Activated T-helper 2 cell treated with anti-CD3 and anti-CD28 coated beads, Interferon-gamma antibody, Interleukin-2, Interleukin-4, amounts not matched to agents 10 μg/mL and 5 μg/mL and 100 μg/mL, durations not matched to agents 14 hours and 24 hours and 36 hours (primary cell): Measurements from ENCODE around the gene MAP2K1. TPM values are rescaled to one million over a fixed set of nuclear protein-coding genes. Genes with fewer than 3 reads are reported as not detected.

Experiments
- DNase-seq: peaks from one replicate; pipeline ENCODE4 v3.0.0; 2021; ENCODE audit warnings: low spot score
- H3K27ac Mint-ChIP-seq: one replicate; pipeline ENCODE4 v1.8.0; 2021; ENCODE audit warnings: mixed read lengths
- H3K27me3 Mint-ChIP-seq: one replicate; pipeline ENCODE4 v1.8.0; 2021; ENCODE audit warnings: low read depth, mixed read lengths
- H3K36me3 Mint-ChIP-seq: one replicate; pipeline ENCODE4 v1.8.0; 2021; ENCODE audit warnings: low read depth, mixed read lengths
- H3K4me1 Mint-ChIP-seq: one replicate; pipeline ENCODE4 v1.8.0; 2021; ENCODE audit warnings: low read depth, mixed read lengths
- H3K4me3 Mint-ChIP-seq: one replicate; pipeline ENCODE4 v1.8.0; 2021; ENCODE audit warnings: low read depth, mild to moderate bottlenecking, moderate library complexity, mixed read lengths
- H3K9me3 Mint-ChIP-seq: one replicate; pipeline ENCODE4 v1.8.0; 2021; ENCODE audit warnings: mixed read lengths
- intact Hi-C: fragments of 100-400 bp; cut with micrococcal nuclease; formaldehyde crosslinking; loops from one replicate; pipeline ENCODE4 v1.15.1; 2023
- total RNA-seq: library from RNA; stranded (reverse); gene quantifications from 2 replicates; pipeline ENCODE4 v1.2.3, GENCODE V29; 2022

Gene MAP2K1
- total RNA-seq, 1 donor from 2014 or later = 111 TPM

DNA sequence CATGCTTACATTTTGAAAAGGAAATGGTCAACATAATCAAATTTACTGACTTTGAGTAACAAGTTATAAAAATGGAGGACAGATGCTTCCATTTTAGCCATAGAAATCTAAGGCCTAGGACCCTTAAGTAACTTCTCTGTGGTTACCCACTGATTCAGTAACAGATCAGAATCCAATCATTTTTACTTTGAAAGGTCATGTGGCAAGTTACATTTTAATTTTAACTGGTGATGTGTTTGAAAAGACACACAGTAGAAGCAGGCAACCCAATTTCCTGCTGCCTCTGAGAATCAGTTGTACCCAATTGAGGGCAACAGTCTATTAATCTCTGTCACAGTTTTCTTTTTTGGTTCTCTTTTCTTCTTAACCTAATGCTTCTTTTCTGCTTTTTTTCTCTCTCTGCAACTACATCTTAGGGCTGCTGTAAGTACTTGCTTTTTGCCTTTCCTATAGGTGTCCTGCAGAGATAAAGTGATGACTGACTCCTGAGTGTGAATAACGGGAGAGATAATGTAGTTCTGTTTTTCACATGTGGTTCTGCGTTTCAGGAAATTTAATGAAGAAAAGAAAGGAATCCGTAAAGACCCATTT, 121.7 kb downstream of the MAP2K1 start:
- H3K27ac Mint-ChIP-seq = peak overlapping the region; percentile 76
- H3K4me1 Mint-ChIP-seq = peaks cover 32% of the 10 kb centered on the region
- H3K27me3 Mint-ChIP-seq = no peaks in the 10 kb centered on the region
- peaks cover 25% of the 10 kb centered on the region for H3K36me3 Mint-ChIP-seq
- intact Hi-C loops = no loop called here
- no peak for DNase-seq
- no peaks in the 10 kb centered on the region for H3K9me3 Mint-ChIP-seq
- no peak overlapping the region for H3K4me3 Mint-ChIP-seq

DNA sequence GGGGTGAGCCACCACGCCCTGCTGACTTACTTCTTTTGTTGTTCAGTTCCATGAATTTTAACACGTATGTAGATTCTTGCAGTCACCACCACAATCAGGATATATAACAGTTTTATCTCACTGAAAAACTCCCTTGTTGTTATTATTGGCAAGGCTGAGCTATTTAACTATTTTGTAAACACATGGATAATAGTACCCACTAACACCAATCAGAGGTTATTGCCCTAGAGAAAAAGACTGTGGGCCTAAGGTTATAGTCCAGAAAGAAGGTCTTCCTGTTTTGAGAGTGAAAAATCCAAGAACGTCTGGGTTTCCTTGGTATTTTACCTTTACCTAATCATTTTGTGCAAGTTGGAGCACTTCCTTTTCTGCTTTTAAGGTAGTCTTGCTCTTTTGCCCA, 127.9 kb downstream of the MAP2K1 start:
- Mint-ChIP-seq H3K4me1 (peaks cover 3% of the 10 kb centered on the region), H3K4me3 (no peak overlapping the region), H3K27ac (no peak overlapping the region), H3K9me3 (no peaks in the 10 kb centered on the region), H3K27me3 (no peaks in the 10 kb centered on the region), H3K36me3 (peaks cover 38% of the 10 kb centered on the region)
- intact Hi-C loops = no loop called here
- DNase-seq = no peak

DNA sequence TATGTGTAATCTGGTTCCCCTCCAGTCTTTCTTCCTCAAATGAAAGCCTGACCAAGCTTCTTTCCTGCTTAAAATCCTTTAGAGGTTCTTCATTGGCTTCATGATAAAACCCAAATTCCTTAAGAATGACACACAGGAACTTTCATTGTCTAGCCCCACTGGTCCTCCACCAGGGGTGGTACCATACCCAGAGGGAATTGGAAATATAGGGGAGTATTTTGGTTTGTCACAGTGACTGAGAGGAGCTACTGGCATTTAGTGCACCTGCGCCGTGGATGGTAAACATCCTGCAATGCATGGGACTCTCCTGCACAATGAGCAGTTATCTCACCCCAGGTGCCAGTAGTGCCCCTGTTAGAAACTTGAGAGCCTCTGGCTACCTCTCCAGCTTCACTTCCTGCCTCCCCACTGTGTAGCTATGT, 129.2 kb downstream of the MAP2K1 start:
- intact Hi-C loops = no loop called here
- Mint-ChIP-seq H3K4me1 (no peaks in the 10 kb centered on the region), H3K9me3 (no peaks in the 10 kb centered on the region), H3K4me3 (no peak overlapping the region), H3K27ac (no peak overlapping the region), H3K27me3 (no peaks in the 10 kb centered on the region), H3K36me3 (peaks cover 35% of the 10 kb centered on the region)
- no peak for DNase-seq

DNA sequence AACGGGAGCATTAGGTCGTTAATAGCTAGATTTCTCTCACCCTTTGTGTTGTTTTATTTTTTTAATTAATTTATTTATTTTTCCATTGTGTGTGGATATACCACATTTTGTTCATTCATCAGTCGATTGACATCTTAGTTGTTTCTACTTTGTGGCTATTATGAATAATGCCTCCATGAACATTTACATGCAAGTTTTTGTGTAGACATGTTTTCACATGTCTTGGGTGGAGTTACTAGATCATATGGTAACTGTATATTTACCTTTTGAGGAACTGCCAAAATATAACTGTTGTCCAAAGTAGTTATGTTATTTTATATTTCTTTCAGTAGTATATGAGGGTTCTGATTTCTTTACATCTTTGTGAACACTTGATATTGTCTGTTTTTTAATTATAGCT, 137.2 kb downstream of the MAP2K1 start:
- H3K4me1 Mint-ChIP-seq = peaks cover 7% of the 10 kb centered on the region
- H3K9me3 Mint-ChIP-seq = no peaks in the 10 kb centered on the region
- no peak overlapping the region for H3K27ac Mint-ChIP-seq

DNA sequence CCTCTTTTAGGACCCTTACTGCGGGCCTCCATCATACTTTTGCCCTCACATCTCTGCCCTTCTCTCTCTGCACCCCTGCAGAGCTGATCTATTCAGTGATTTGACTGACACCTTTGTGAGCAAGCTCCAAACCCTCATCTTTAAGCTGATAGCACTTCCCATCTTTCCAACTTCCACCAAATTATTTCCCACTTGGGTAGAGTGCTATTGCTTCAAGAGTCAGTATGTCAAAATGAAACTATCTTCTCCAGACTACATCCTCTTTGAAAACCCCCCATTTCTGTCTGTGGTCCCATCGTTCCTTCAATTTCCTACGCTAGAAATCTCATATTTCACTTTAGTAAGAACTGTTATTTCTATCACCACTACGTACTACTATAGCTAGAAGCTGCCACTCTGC, 138.1 kb downstream of the MAP2K1 start:
- no peaks in the 10 kb centered on the region for H3K27me3 Mint-ChIP-seq
- DNase-seq = no peak
- no peaks in the 10 kb centered on the region for H3K9me3 Mint-ChIP-seq
- H3K27ac Mint-ChIP-seq = no peak overlapping the region
- intact Hi-C loops = no loop called here
- H3K36me3 Mint-ChIP-seq = peaks cover 46% of the 10 kb centered on the region
- H3K4me1 Mint-ChIP-seq = peaks cover 7% of the 10 kb centered on the region
- H3K4me3 Mint-ChIP-seq = no peak overlapping the region

More for the DNA sequence above, 137.2 kb downstream of the MAP2K1 start:
- peaks cover 41% of the 10 kb centered on the region for H3K36me3 Mint-ChIP-seq
- intact Hi-C loops = no loop called here
- no peaks in the 10 kb centered on the region for H3K27me3 Mint-ChIP-seq
- no peak for DNase-seq
- H3K4me3 Mint-ChIP-seq = no peak overlapping the region

DNA sequence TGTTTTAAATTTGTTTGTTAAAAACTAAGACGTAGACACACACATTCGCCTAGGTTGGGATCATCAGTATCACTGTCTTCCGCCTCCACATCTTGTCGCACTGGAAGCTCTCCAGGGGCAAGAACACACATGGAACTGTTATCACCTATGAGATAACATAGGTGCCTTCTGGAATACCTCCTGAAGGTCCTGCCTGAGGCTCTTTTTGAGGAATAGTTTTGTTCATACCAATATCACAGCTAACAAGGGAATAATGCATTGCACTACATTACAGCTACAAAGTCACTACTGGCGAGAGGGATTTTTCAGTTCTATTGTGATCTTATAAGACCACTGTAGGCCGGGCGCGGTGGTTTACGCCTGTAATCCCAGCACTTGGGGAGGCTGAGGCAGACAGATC, 148.3 kb downstream of the MAP2K1 start:
- no peaks in the 10 kb centered on the region for H3K9me3 Mint-ChIP-seq

More for the DNA sequence above, 148.3 kb downstream of the MAP2K1 start:
- no peak overlapping the region for H3K27ac Mint-ChIP-seq
- peaks cover 42% of the 10 kb centered on the region for H3K36me3 Mint-ChIP-seq
- DNase-seq = no peak
- intact Hi-C loops = no loop called here
- H3K27me3 Mint-ChIP-seq = no peaks in the 10 kb centered on the region
- H3K4me3 Mint-ChIP-seq = no peak overlapping the region
- H3K4me1 Mint-ChIP-seq = peaks cover 2% of the 10 kb centered on the region

Other genes with a start within 250 kb of the MAP2K1 start
- gene MEGF11, start 133.2 kb upstream of the MAP2K1 start, total RNA-seq = not detected in 2 replicates
- gene DIS3L, start 93.3 kb upstream of the MAP2K1 start, total RNA-seq = 49.8 and 56.3 TPM in 2 replicates
- gene TIPIN, start 30.2 kb upstream of the MAP2K1 start, total RNA-seq = 42.4 and 43.3 TPM in 2 replicates
- gene SNAPC5, start 110.8 kb downstream of the MAP2K1 start, total RNA-seq = 23.2 and 23.9 TPM in 2 replicates
- 3,297 and 3,363 TPM in 2 replicates for gene RPL4, start 117.9 kb downstream of the MAP2K1 start, total RNA-seq
- gene ZWILCH, start 118.4 kb downstream of the MAP2K1 start, total RNA-seq = 33.0 and 34.5 TPM in 2 replicates
- not detected in 2 replicates for gene LCTL, start 179.1 kb downstream of the MAP2K1 start, total RNA-seq